Measurements from ENCODE around the gene SLITRK1. TPM values are rescaled to one million over a fixed set of nuclear protein-coding genes. Genes with fewer than 3 reads are reported as not detected.
A peak's percentile ranks its signal among the peaks of the same experiment; 100 is the strongest.

The SLITRK1 gene, protein sequence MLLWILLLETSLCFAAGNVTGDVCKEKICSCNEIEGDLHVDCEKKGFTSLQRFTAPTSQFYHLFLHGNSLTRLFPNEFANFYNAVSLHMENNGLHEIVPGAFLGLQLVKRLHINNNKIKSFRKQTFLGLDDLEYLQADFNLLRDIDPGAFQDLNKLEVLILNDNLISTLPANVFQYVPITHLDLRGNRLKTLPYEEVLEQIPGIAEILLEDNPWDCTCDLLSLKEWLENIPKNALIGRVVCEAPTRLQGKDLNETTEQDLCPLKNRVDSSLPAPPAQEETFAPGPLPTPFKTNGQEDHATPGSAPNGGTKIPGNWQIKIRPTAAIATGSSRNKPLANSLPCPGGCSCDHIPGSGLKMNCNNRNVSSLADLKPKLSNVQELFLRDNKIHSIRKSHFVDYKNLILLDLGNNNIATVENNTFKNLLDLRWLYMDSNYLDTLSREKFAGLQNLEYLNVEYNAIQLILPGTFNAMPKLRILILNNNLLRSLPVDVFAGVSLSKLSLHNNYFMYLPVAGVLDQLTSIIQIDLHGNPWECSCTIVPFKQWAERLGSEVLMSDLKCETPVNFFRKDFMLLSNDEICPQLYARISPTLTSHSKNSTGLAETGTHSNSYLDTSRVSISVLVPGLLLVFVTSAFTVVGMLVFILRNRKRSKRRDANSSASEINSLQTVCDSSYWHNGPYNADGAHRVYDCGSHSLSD
- total RNA-seq (0.32 TPM), polyA plus RNA-seq (0.06 TPM)

- H3K4me1 ChIP-seq (ENCODE audit: insufficient read depth), result no peaks in the 10 kb centered on the region
- H3K4me3 ChIP-seq (ENCODE audit: low read depth, low read length), result no peak within 1 kb of the TSS
- H3K36me3 ChIP-seq (ENCODE audit: insufficient read depth), result no peaks in the 10 kb centered on the region
- 1% methylated on average over 32 of the region's 32 CpGs for WGBS
- DNase-seq (ENCODE audit: extremely low spot score), result peak; percentile 26
- H3K27ac ChIP-seq (ENCODE audit: low read depth), result no peak within 1 kb of the TSS
These were observed at the start of gene SLITRK1 for GRCh38 chr13:83881917-83882605. Gene SLITRK1 (minus strand): TSS chr13:83882474. CDS start chr13:83881507, 967 bp downstream.

GRCh38 chr13:83929157-83929556 is 46.9 kb upstream of the SLITRK1 start:
- no peaks in the 10 kb centered on the region for H3K36me3 ChIP-seq (ENCODE audit: insufficient read depth)
- no peak overlapping the region for H3K27ac ChIP-seq (ENCODE audit: low read depth)
- no peak overlapping the region for H3K4me3 ChIP-seq (ENCODE audit: low read depth, low read length)
- DNase-seq (ENCODE audit: extremely low spot score), result no peak
- WGBS, result 28% methylated on average over 4 of the region's 4 CpGs
- H3K4me1 ChIP-seq (ENCODE audit: insufficient read depth), result no peaks in the 10 kb centered on the region

- H3K4me3 ChIP-seq (ENCODE audit: low read depth, low read length), result no peak overlapping the region
- no peak for DNase-seq (ENCODE audit: extremely low spot score)
- H3K27ac ChIP-seq (ENCODE audit: low read depth), result no peak overlapping the region
- H3K36me3 ChIP-seq (ENCODE audit: insufficient read depth), result no peaks in the 10 kb centered on the region
- no peaks in the 10 kb centered on the region for H3K4me1 ChIP-seq (ENCODE audit: insufficient read depth)
- 86% methylated on average over 6 of the region's 6 CpGs for WGBS
These were observed 37.5 kb upstream of the SLITRK1 start for GRCh38 chr13:83919775-83920174.

- no peak for DNase-seq (ENCODE audit: extremely low spot score)
- H3K4me3 ChIP-seq (ENCODE audit: low read depth, low read length), result no peak overlapping the region
- H3K36me3 ChIP-seq (ENCODE audit: insufficient read depth), result no peaks in the 10 kb centered on the region
- H3K4me1 ChIP-seq (ENCODE audit: insufficient read depth), result no peaks in the 10 kb centered on the region
- 78% methylated on average over 4 of the region's 4 CpGs for WGBS
- no peak overlapping the region for H3K27ac ChIP-seq (ENCODE audit: low read depth)
These were observed 32.1 kb upstream of the SLITRK1 start for GRCh38 chr13:83914368-83914767.

- no peak for DNase-seq (ENCODE audit: extremely low spot score)
- 90% methylated on average over 25 of the region's 25 CpGs for WGBS
- H3K4me3 ChIP-seq (ENCODE audit: low read depth, low read length), result no peak overlapping the region
- no peak overlapping the region for H3K27ac ChIP-seq (ENCODE audit: low read depth)
- no peaks in the 10 kb centered on the region for H3K4me1 ChIP-seq (ENCODE audit: insufficient read depth)
- H3K36me3 ChIP-seq (ENCODE audit: insufficient read depth), result no peaks in the 10 kb centered on the region
These were observed 25.1 kb upstream of the SLITRK1 start for GRCh38 chr13:83907196-83907989.

- DNase-seq (ENCODE audit: extremely low spot score), result no peak
- H3K27ac ChIP-seq (ENCODE audit: low read depth), result no peak overlapping the region
- no peaks in the 10 kb centered on the region for H3K36me3 ChIP-seq (ENCODE audit: insufficient read depth)
- H3K4me3 ChIP-seq (ENCODE audit: low read depth, low read length), result no peak overlapping the region
- 94% methylated on average over 25 of the region's 25 CpGs for WGBS
- H3K4me1 ChIP-seq (ENCODE audit: insufficient read depth), result no peaks in the 10 kb centered on the region
These were observed 24.1 kb upstream of the SLITRK1 start for GRCh38 chr13:83906240-83906820.

DNA sequence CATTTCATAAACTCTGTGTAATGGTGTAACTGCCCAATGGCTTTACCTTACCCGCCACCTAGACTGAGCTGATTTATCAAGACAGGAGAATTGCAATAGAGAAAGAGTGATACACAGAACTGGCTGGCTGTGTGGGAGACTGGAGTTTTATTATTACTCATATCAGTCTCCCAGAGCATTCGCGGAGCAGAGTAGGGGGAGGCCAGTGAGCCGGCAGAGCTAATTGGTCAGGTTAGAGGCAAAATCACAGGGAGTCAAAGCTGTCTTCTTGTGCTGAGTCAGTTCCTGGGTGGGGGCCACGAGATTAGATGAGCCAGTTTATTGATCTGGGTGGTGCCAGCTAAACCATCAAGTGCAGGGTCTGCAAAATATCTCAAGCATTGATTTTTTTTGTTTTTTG is 23.4 kb upstream of the SLITRK1 start:
- Histone ChIP-seq H3K27ac (ENCODE audit: low read depth) (no peak overlapping the region), H3K36me3 (ENCODE audit: insufficient read depth) (no peaks in the 10 kb centered on the region), H3K4me3 (ENCODE audit: low read depth, low read length) (no peak overlapping the region), H3K4me1 (ENCODE audit: insufficient read depth) (no peaks in the 10 kb centered on the region)
- 81% methylated on average over 5 of the region's 5 CpGs for WGBS
- no peak for DNase-seq (ENCODE audit: extremely low spot score)

DNA sequence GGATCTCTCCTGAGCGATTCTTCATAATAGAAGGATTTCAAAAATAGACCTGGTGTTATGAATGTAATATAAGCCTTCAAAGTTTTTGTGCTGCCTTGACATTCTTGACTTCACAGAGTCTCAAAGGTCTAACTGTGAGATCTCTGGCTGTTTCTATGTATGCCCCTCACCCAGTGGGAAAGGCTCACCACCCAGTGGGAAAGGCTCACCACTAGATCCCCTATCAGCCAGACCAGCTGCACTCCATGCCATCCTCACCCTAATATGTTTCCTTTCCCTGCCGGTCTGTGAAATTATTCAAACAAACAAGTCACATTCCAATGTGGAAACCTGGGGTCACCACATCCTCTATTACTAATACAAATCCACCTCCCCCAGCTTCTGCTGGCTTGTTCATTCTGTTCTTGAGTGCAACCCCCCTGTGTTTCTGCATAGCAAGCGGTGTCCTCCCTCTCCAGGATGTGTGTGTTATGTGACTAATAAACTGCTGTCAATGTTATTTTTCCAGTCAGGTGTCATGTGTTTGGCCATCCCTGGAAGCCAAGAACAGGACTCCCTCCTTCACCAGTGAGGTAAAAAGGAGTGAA is 13.8 kb upstream of the SLITRK1 start:
- DNase-seq (ENCODE audit: extremely low spot score), result no peak
- no peak overlapping the region for H3K27ac ChIP-seq (ENCODE audit: low read depth)
- H3K36me3 ChIP-seq (ENCODE audit: insufficient read depth), result no peaks in the 10 kb centered on the region
- H3K4me3 ChIP-seq (ENCODE audit: low read depth, low read length), result no peak overlapping the region
- H3K4me1 ChIP-seq (ENCODE audit: insufficient read depth), result no peaks in the 10 kb centered on the region
- 67% methylated on average over 3 of the region's 3 CpGs for WGBS

- Histone ChIP-seq H3K4me3 (ENCODE audit: low read depth, low read length) (no peak overlapping the region), H3K27ac (ENCODE audit: low read depth) (no peak overlapping the region), H3K36me3 (ENCODE audit: insufficient read depth) (no peaks in the 10 kb centered on the region), H3K4me1 (ENCODE audit: insufficient read depth) (no peaks in the 10 kb centered on the region)
- 92% methylated on average over 3 of the region's 3 CpGs for WGBS
- DNase-seq (ENCODE audit: extremely low spot score), result no peak
These were observed 8.1 kb upstream of the SLITRK1 start for GRCh38 chr13:83890358-83890757.

DNA sequence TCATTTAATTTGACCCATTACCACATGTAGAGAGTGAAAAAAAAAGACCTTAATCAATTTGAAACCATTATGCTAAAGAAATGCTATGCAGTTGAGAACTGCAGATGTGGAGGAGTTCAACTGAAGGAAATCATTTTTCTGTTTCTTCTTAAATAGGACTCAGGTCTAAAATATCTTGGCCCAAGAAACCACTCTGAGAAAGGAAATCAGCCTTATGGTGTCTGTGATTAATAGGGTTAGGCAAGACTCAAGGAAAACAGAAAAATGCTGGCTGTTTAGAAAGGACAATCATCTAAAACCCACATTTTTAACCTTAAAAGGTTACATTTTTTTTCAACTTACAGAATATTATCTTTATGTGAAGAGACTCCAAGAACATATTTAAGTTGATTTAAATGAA is 1.9 kb upstream of the SLITRK1 start:
- Histone ChIP-seq H3K27ac (ENCODE audit: low read depth) (no peak overlapping the region), H3K4me3 (ENCODE audit: low read depth, low read length) (no peak overlapping the region), H3K36me3 (ENCODE audit: insufficient read depth) (no peaks in the 10 kb centered on the region), H3K4me1 (ENCODE audit: insufficient read depth) (no peaks in the 10 kb centered on the region)
- DNase-seq (ENCODE audit: extremely low spot score), result no peak

DNA sequence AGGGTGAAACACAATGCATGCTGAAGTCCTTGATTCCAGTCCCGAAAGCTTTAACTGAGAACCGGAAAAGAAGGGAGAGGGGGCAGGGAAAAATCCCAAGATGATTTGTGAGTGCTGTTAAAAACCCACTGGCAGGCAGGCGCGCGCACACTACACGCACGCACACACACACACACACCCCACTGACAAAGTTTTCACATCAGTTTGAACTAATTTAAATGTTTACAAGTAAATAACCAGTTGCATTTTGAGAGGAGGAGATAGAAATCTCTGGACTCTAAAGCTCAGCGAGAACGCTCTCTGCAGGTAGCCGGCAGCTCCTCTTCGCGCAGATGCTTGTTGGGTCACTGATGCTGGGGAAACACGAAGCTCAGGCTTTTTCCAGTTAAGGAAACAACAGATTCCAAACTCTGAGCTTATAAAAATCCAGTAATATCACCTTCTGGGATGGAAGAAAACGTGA is 818 bp upstream of the SLITRK1 start:
- no peak overlapping the region for H3K4me3 ChIP-seq (ENCODE audit: low read depth, low read length)
- no peaks in the 10 kb centered on the region for H3K4me1 ChIP-seq (ENCODE audit: insufficient read depth)
- H3K27ac ChIP-seq (ENCODE audit: low read depth), result no peak overlapping the region
- 4% methylated on average over 14 of the region's 14 CpGs for WGBS
- no peaks in the 10 kb centered on the region for H3K36me3 ChIP-seq (ENCODE audit: insufficient read depth)
- DNase-seq (ENCODE audit: extremely low spot score), result no peak

DNA sequence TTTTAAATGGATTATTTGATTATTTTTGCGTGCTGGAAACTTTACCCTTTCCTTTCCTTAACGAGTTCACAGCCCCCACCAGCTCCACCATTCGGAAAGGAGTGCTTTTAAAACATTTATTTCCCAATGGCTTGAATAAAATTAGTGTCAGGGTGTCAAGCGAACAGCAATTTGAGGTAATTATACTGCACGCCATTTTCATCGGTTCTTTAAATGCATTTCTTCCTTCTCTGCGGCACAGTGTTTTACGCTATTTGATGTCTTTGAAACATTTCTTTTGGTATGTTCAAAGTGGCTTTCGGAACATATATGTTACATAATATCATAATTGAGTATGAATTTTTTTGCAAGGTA is 309 bp upstream of the SLITRK1 start:
- WGBS, result 9% methylated on average over 9 of the region's 9 CpGs
- Histone ChIP-seq H3K4me3 (ENCODE audit: low read depth, low read length) (no peak overlapping the region), H3K36me3 (ENCODE audit: insufficient read depth) (no peaks in the 10 kb centered on the region), H3K27ac (ENCODE audit: low read depth) (no peak overlapping the region), H3K4me1 (ENCODE audit: insufficient read depth) (no peaks in the 10 kb centered on the region)
- no peak for DNase-seq (ENCODE audit: extremely low spot score)
